Endothelial cell (in vitro differentiated cells): ENCODE measurements around the gene EXO1. TPM values are rescaled to one million over a fixed set of nuclear protein-coding genes. Genes with fewer than 3 reads are reported as not detected.
"Not testable (repeated sequence)": the region's sequence is repeated elsewhere in the genome, so short reads cannot be mapped to it uniquely, and the experiment has no call there.

Source experiments
- DNase-seq: peaks from one replicate; pipeline ENCODE4 v3.0.0; 2021; ENCODE audit warnings: low spot score
- H3K27ac Mint-ChIP-seq: one replicate; pipeline ENCODE4 v1.8.0; 2021; ENCODE audit warnings: mixed read lengths, inconsistent platforms; ENCODE audit not compliant: unreplicated experiment
- H3K27me3 Mint-ChIP-seq: one replicate; pipeline ENCODE4 v1.8.0; 2021; ENCODE audit warnings: mild to moderate bottlenecking, moderate library complexity, mixed read lengths, inconsistent platforms; ENCODE audit not compliant: unreplicated experiment
- H3K36me3 Mint-ChIP-seq: one replicate; pipeline ENCODE4 v1.8.0; 2021; ENCODE audit warnings: mild to moderate bottlenecking, low read depth, mixed read lengths, inconsistent platforms; ENCODE audit not compliant: unreplicated experiment
- H3K4me1 Mint-ChIP-seq: one replicate; pipeline ENCODE4 v1.8.0; 2021; ENCODE audit warnings: mild to moderate bottlenecking, mixed read lengths, inconsistent platforms; ENCODE audit not compliant: unreplicated experiment
- H3K4me3 Mint-ChIP-seq: one replicate; pipeline ENCODE4 v1.8.0; 2021; ENCODE audit warnings: mild to moderate bottlenecking, mixed read lengths, inconsistent platforms; ENCODE audit not compliant: unreplicated experiment
- H3K9me3 Mint-ChIP-seq: one replicate; pipeline ENCODE4 v1.8.0; 2021; ENCODE audit warnings: mixed read lengths, inconsistent platforms; ENCODE audit not compliant: unreplicated experiment
- long read RNA-seq: library from polyadenylated mRNA; unstranded; transcript quantifications from one replicate; pipeline ENCODE4 v2.0.0, GENCODE V29; 2020; ENCODE audit not compliant: unreplicated experiment
- total RNA-seq: library from RNA; stranded (reverse); fragmentation: NEBNext Ultra II Directional; extraction: Animal tissue kit (Norgen Biotek cat#: 25700); gene quantifications from one replicate; pipeline ENCODE4 v1.2.1, GENCODE V29; 2021; ENCODE audit not compliant: unreplicated experiment
- TF ChIP-seq, protein P1 (sequence below): fragments of 200-600 bp; sonication (generic); IDR thresholded peaks from one replicate; pipeline ENCODE4 v1.5.0; 2021; ENCODE audit warnings: antibody characterized with exemption; ENCODE audit not compliant: unreplicated experiment

EXO1 gene
- 6.5 TPM for total RNA-seq
- long read RNA-seq, partial matches to known transcripts, result 0 of 1 reads
- long read RNA-seq, other reads (novel, unspliced or antisense), result 1 of 1 reads

DNA sequence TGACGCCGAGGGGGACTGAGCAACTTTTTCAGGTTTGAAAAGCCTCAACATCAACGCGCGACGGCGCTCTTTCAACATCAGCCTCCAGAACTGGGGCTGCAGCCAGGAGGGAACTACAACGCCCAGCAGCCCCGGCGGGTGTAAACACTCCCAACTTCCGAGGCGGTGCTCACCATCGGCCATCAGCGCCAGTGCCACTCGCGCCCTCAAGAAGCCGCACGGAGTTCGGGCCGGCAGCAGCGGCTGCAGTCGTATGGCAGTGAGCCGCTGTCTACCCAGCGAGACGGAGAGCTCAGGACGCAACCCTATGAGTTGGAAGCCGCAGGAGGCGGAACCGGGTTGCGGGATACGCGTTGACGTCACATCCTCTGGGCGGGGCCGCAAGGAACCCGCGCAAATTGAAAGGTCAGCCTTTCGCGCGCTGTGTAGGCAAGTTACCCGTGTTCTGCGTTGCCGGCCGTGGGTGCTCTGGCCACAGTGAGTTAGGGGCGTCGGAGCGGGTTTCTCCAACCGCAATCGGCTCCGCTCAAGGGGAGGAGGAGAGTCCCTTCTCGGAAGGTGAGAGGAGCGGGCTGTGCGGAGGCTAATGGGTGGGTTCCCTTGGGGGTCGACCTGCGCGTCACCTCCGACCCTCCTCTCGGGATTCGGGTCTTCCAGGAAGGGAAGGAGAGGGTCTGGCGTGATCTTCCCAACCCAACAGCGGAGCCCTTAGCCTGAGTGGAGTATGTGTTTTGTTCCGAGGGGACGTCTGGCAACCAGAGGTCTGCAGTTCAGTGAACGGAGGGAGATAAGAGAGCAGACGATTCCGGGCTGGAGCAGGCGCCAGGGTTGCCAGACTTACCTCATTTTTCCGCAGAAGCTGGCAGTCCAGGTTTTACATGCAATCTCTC, at the start of gene EXO1:
Gene EXO1 (plus strand): TSS at position 409 of the 890 bp plus-strand sequence. CDS start 2,222 bp downstream, outside the sequence.
- Mint-ChIP-seq H3K4me3 (peak within 1 kb of the TSS; percentile 98), H3K9me3 (no peaks in the 10 kb centered on the region), H3K4me1 (peaks cover 8% of the 10 kb centered on the region), H3K36me3 (no peaks in the 10 kb centered on the region), H3K27ac (peak within 1 kb of the TSS; percentile 97), H3K27me3 (peaks cover 3% of the 10 kb centered on the region)
- TF ChIP-seq, protein P1, sequence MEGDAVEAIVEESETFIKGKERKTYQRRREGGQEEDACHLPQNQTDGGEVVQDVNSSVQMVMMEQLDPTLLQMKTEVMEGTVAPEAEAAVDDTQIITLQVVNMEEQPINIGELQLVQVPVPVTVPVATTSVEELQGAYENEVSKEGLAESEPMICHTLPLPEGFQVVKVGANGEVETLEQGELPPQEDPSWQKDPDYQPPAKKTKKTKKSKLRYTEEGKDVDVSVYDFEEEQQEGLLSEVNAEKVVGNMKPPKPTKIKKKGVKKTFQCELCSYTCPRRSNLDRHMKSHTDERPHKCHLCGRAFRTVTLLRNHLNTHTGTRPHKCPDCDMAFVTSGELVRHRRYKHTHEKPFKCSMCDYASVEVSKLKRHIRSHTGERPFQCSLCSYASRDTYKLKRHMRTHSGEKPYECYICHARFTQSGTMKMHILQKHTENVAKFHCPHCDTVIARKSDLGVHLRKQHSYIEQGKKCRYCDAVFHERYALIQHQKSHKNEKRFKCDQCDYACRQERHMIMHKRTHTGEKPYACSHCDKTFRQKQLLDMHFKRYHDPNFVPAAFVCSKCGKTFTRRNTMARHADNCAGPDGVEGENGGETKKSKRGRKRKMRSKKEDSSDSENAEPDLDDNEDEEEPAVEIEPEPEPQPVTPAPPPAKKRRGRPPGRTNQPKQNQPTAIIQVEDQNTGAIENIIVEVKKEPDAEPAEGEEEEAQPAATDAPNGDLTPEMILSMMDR, result no peak
- peak; percentile 82 for DNase-seq

- H3K9me3 Mint-ChIP-seq, result no peaks in the 10 kb centered on the region
- TF ChIP-seq, protein P1, result no peak
Measured at GRCh38 chr1:241799416-241799815, 48.6 kb upstream of the EXO1 start.

GRCh38 chr1:241800640-241801039, 47.4 kb upstream of the EXO1 start:
- H3K27me3 Mint-ChIP-seq, result no peaks in the 10 kb centered on the region

More at GRCh38 chr1:241799416-241799815, 48.6 kb upstream of the EXO1 start:
- Mint-ChIP-seq H3K4me3 (no peak overlapping the region), H3K27ac (no peak overlapping the region), H3K36me3 (no peaks in the 10 kb centered on the region), H3K27me3 (no peaks in the 10 kb centered on the region), H3K4me1 (no peaks in the 10 kb centered on the region)
- no peak for DNase-seq

GRCh38 chr1:241802863-241803262, 45.1 kb upstream of the EXO1 start:
- H3K36me3 Mint-ChIP-seq, result no peaks in the 10 kb centered on the region
- H3K27ac Mint-ChIP-seq, result no peak overlapping the region
- H3K4me1 Mint-ChIP-seq, result no peaks in the 10 kb centered on the region
- H3K9me3 Mint-ChIP-seq, result no peaks in the 10 kb centered on the region
- no peaks in the 10 kb centered on the region for H3K27me3 Mint-ChIP-seq
- H3K4me3 Mint-ChIP-seq, result no peak overlapping the region
- TF ChIP-seq, protein P1, result no peak
- DNase-seq, result no peak

More at GRCh38 chr1:241800640-241801039, 47.4 kb upstream of the EXO1 start:
- no peaks in the 10 kb centered on the region for H3K4me1 Mint-ChIP-seq
- no peak overlapping the region for H3K4me3 Mint-ChIP-seq
- H3K27ac Mint-ChIP-seq, result no peak overlapping the region
- TF ChIP-seq, protein P1, result no peak
- no peaks in the 10 kb centered on the region for H3K36me3 Mint-ChIP-seq
- no peaks in the 10 kb centered on the region for H3K9me3 Mint-ChIP-seq
- no peak for DNase-seq

GRCh38 chr1:241804706-241805105, 43.3 kb upstream of the EXO1 start:
- H3K27ac Mint-ChIP-seq, H3K36me3 Mint-ChIP-seq, H3K9me3 Mint-ChIP-seq, H3K4me3 Mint-ChIP-seq, H3K27me3 Mint-ChIP-seq, H3K4me1 Mint-ChIP-seq, DNase-seq: not testable (repeated sequence)
